ENCODE measurements around the gene MRRF.

The MRRF gene

GRCh38 chr9:122377241-122378164, 112.8 kb downstream of the MRRF start:
- DNase-seq (ENCODE audit: extremely low read depth, insufficient read length), result no peak
- TF ChIP-seq CTCF (IDR thresholded peaks at IDR 0.05; ENCODE audit: insufficient read depth, low read length, poor library complexity, severe bottlenecking), result no peak

GRCh38 chr9:122378236-122378635, 113.6 kb downstream of the MRRF start:
- H3K36me3 ChIP-seq (ENCODE audit: control insufficient read depth, insufficient read depth, low read length), result no peaks in the 10 kb centered on the region
- H3K4me3 ChIP-seq (replicated peaks; ENCODE audit: low read depth, low read length), result no peak overlapping the region
- DNase-seq (ENCODE audit: extremely low read depth, insufficient read length), result no peak
- H3K27me3 ChIP-seq (replicated peaks; ENCODE audit: control insufficient read depth, insufficient read depth, low read length), result no peaks in the 10 kb centered on the region
- TF ChIP-seq CTCF (IDR thresholded peaks at IDR 0.05; ENCODE audit: insufficient read depth, low read length, poor library complexity, severe bottlenecking), result no peak

More at GRCh38 chr9:122377241-122378164, 112.8 kb downstream of the MRRF start:
- H3K4me3 ChIP-seq (replicated peaks; ENCODE audit: low read depth, low read length), result no peak overlapping the region
- no peaks in the 10 kb centered on the region; the same call in 1 of the 2 replicates for H3K27me3 ChIP-seq (replicated peaks; ENCODE audit: control insufficient read depth, insufficient read depth, low read length)
- no peaks in the 10 kb centered on the region for H3K36me3 ChIP-seq (ENCODE audit: control insufficient read depth, insufficient read depth, low read length)

- DNase-seq (ENCODE audit: extremely low read depth, insufficient read length), result no peak
- H3K36me3 ChIP-seq (ENCODE audit: control insufficient read depth, insufficient read depth, low read length), result no peaks in the 10 kb centered on the region
- no peak overlapping the region for H3K4me3 ChIP-seq (replicated peaks; ENCODE audit: low read depth, low read length)
- TF ChIP-seq CTCF (IDR thresholded peaks at IDR 0.05; ENCODE audit: insufficient read depth, low read length, poor library complexity, severe bottlenecking), result peak; percentile 32
- no peaks in the 10 kb centered on the region for H3K27me3 ChIP-seq (replicated peaks; ENCODE audit: control insufficient read depth, insufficient read depth, low read length)
Measured at GRCh38 chr9:122379340-122379739, 114.7 kb downstream of the MRRF start.

GRCh38 chr9:122380293-122380692, 115.6 kb downstream of the MRRF start:
- no peak overlapping the region for H3K4me3 ChIP-seq (replicated peaks; ENCODE audit: low read depth, low read length)
- no peak for TF ChIP-seq CTCF (IDR thresholded peaks at IDR 0.05; ENCODE audit: insufficient read depth, low read length, poor library complexity, severe bottlenecking)
- H3K27me3 ChIP-seq (replicated peaks; ENCODE audit: control insufficient read depth, insufficient read depth, low read length), result no peaks in the 10 kb centered on the region
- H3K36me3 ChIP-seq (ENCODE audit: control insufficient read depth, insufficient read depth, low read length), result no peaks in the 10 kb centered on the region
- DNase-seq (ENCODE audit: extremely low read depth, insufficient read length), result no peak

Measured in GM06990 (cell line).